Breast epithelium (tissue), 3 donors: ENCODE results near the gene MCRIP2.

ENCODE experiments used
- POLR2AphosphoS5 ChIP-seq, 3 donors: sonication (generic); formaldehyde crosslinking; IDR thresholded peaks; one replicate each; pipeline ENCODE4 v1.6.1; 2017; ENCODE audit warnings: antibody characterized with exemption in 3 of 3
- TF ChIP-seq, protein P1 (sequence below), 3 donors: fragments of 450-650 bp; IDR thresholded peaks; one replicate each; pipeline ENCODE4 v1.5.1; 2016 to 2017; ENCODE audit warnings: antibody characterized with exemption in 3 of 3, mild to moderate bottlenecking in 3 of 3, moderate library complexity in 3 of 3

DNA sequence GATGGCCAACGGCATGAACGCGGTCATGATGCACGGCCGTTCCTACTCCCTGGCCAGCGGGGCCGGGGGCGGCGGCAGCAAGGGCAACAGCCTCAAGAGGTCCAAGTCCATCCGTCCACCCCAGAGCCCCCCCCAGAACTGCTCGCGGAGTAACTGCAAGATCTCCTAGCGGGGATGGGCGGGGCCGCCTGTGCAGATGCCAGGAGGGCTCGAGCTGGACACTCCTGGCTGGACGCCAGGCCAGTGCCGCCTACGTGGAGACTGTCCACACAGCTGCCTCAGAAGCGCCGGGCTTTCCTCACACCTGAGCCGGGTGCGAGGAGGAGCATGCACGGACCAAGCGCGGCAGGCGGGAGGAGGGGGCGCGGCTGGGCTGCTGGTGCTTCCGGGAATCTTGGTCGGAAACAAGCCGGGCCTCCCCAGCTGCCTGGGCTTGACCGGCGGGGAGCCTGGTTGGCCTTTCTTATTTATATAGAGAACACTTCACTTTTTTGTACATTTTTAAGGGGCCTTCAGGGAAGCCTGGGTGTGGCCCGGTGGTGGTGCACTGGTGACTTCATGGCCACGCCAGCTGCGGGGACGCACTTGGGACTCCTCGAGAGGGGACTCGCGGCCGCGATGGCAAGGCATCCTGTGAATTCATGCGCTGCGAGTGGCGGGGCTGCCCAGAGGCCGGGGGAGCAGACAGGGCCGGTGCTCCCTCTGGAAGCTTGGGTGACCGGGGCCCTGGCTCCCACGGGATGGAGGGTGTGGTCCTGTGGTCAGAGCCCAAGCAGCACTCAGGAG, 14.0 kb upstream of the MCRIP2 start:
- TF ChIP-seq, protein P1, sequence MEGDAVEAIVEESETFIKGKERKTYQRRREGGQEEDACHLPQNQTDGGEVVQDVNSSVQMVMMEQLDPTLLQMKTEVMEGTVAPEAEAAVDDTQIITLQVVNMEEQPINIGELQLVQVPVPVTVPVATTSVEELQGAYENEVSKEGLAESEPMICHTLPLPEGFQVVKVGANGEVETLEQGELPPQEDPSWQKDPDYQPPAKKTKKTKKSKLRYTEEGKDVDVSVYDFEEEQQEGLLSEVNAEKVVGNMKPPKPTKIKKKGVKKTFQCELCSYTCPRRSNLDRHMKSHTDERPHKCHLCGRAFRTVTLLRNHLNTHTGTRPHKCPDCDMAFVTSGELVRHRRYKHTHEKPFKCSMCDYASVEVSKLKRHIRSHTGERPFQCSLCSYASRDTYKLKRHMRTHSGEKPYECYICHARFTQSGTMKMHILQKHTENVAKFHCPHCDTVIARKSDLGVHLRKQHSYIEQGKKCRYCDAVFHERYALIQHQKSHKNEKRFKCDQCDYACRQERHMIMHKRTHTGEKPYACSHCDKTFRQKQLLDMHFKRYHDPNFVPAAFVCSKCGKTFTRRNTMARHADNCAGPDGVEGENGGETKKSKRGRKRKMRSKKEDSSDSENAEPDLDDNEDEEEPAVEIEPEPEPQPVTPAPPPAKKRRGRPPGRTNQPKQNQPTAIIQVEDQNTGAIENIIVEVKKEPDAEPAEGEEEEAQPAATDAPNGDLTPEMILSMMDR (IDR thresholded peaks at IDR 0.05) = no peak
- no peak for TF ChIP-seq POLR2AphosphoS5 (IDR thresholded peaks at IDR 0.05)
